H9 (cell line): ENCODE data around the gene TBC1D3B. TPM values are rescaled to one million over a fixed set of nuclear protein-coding genes. Genes with fewer than 3 reads are reported as not detected.
"Not testable (repeated sequence)": the region's sequence is repeated elsewhere in the genome, so short reads cannot be mapped to it uniquely, and the experiment has no call there.

Source experiments
- DNase-seq: peaks from one replicate; pipeline ENCODE4 v3.0.0-alpha.2; 2017
- H2AFZ ChIP-seq: one replicate; pipeline ENCODE4 v1.6.1; 2013; ENCODE audit warnings: mild to moderate bottlenecking, low read length, control low read depth, moderate library complexity
- H2AK5ac ChIP-seq: 2 replicates; pipeline ENCODE4 v1.6.1; 2013; ENCODE audit warnings: low read length, control low read depth, mixed read lengths; ENCODE audit not compliant: insufficient read length
- H2BK120ac ChIP-seq: one replicate; pipeline ENCODE4 v1.6.1; 2013; ENCODE audit warnings: low read depth, mild to moderate bottlenecking, low read length, control low read depth, inconsistent platforms; ENCODE audit not compliant: poor library complexity, severe bottlenecking
- H2BK12ac ChIP-seq: 2 replicates; pipeline ENCODE4 v1.6.1; 2013; ENCODE audit warnings: low read length, control low read depth, mixed read lengths, low read depth; ENCODE audit not compliant: insufficient read length
- H2BK15ac ChIP-seq: 2 replicates; pipeline ENCODE4 v1.6.1; 2013; ENCODE audit warnings: low read depth, low read length, control low read depth
- H2BK20ac ChIP-seq: one replicate; pipeline ENCODE4 v1.6.1; 2013; ENCODE audit warnings: low read depth, mild to moderate bottlenecking, low read length, control low read depth, inconsistent platforms; ENCODE audit not compliant: poor library complexity, severe bottlenecking
- H2BK5ac ChIP-seq: 2 replicates; pipeline ENCODE4 v1.6.1; 2013; ENCODE audit warnings: low read length, control low read depth, mixed read lengths; ENCODE audit not compliant: insufficient read length
- H3K14ac ChIP-seq: 2 replicates; pipeline ENCODE4 v1.6.1; 2013; ENCODE audit warnings: low read length, control low read depth; ENCODE audit not compliant: insufficient read depth
- H3K18ac ChIP-seq: 2 replicates; pipeline ENCODE4 v1.6.1; 2013; ENCODE audit warnings: low read depth, mild to moderate bottlenecking, mixed read lengths, low read length, control low read depth; ENCODE audit not compliant: insufficient read length
- H3K23ac ChIP-seq: 2 replicates; pipeline ENCODE4 v1.6.1; 2013; ENCODE audit warnings: low read length, control low read depth, mixed read lengths, low read depth; ENCODE audit not compliant: insufficient read length
- H3K23me2 ChIP-seq: 2 replicates; pipeline ENCODE4 v1.6.1; 2013; ENCODE audit warnings: low read depth, mild to moderate bottlenecking, mixed read lengths, low read length, control low read depth; ENCODE audit not compliant: insufficient read length, poor library complexity, severe bottlenecking
- H3K27ac ChIP-seq: 2 replicates; pipeline ENCODE4 v1.5.1; 2013; ENCODE audit warnings: low read length, control low read depth, mixed read lengths, low read depth; ENCODE audit not compliant: insufficient read length
- H3K27me3 ChIP-seq: 2 replicates; pipeline ENCODE4 v1.6.1; 2013; ENCODE audit warnings: low read length, control low read depth, inconsistent platforms; ENCODE audit not compliant: insufficient read depth
- H3K4ac ChIP-seq: 2 replicates; pipeline ENCODE4 v1.6.1; 2013; ENCODE audit warnings: low read depth, mild to moderate bottlenecking, control low read depth, inconsistent platforms, low read length, moderate library complexity
- H3K4me1 ChIP-seq: 2 replicates; pipeline ENCODE4 v1.6.1; 2013; ENCODE audit warnings: low read length, control low read depth, inconsistent platforms; ENCODE audit not compliant: insufficient read depth
- H3K4me2 ChIP-seq: 2 replicates; pipeline ENCODE4 v1.6.1; 2013; ENCODE audit warnings: low read length, control low read depth, mixed read lengths; ENCODE audit not compliant: insufficient read length, insufficient read depth
- H3K56ac ChIP-seq: 2 replicates; pipeline ENCODE4 v1.6.1; 2013; ENCODE audit warnings: low read depth, mild to moderate bottlenecking, mixed read lengths, low read length, control low read depth; ENCODE audit not compliant: insufficient read length
- H3K79me1 ChIP-seq: 2 replicates; pipeline ENCODE4 v1.6.1; 2013; ENCODE audit warnings: low read depth, mild to moderate bottlenecking, moderate library complexity, low read length, control low read depth, inconsistent platforms; ENCODE audit not compliant: insufficient read depth, poor library complexity, severe bottlenecking
- H3K79me2 ChIP-seq: 2 replicates; pipeline ENCODE4 v1.6.1; 2013; ENCODE audit warnings: low read length, control low read depth, inconsistent platforms; ENCODE audit not compliant: insufficient read depth
- H3K9ac ChIP-seq: 2 replicates; pipeline ENCODE4 v1.6.1; 2013; ENCODE audit warnings: low read length, control low read depth, mixed read lengths; ENCODE audit not compliant: insufficient read length; ENCODE audit errors: extremely low read depth
- H3K9me3 ChIP-seq: one replicate; pipeline ENCODE4 v1.6.1; 2013; ENCODE audit warnings: low read depth, low read length, inconsistent platforms; ENCODE audit not compliant: control insufficient read depth
- H3T11ph ChIP-seq: one replicate; pipeline ENCODE4 v1.6.1; 2013; ENCODE audit warnings: mild to moderate bottlenecking, low read length, control low read depth, inconsistent platforms
- H4K20me1 ChIP-seq: one replicate; pipeline ENCODE4 v1.6.1; 2013; ENCODE audit not compliant: control insufficient read depth, insufficient read length, insufficient read depth
- H4K5ac ChIP-seq: 2 replicates; pipeline ENCODE4 v1.6.1; 2013; ENCODE audit warnings: low read depth, mild to moderate bottlenecking, mixed read lengths, low read length, control low read depth; ENCODE audit not compliant: insufficient read length
- H4K8ac ChIP-seq: replicated peaks from 2 replicates; pipeline ENCODE4 v1.6.1; 2013; ENCODE audit warnings: low read length, control low read depth, mixed read lengths, low read depth; ENCODE audit not compliant: insufficient read length
- H4K91ac ChIP-seq: 2 replicates; pipeline ENCODE4 v1.6.1; 2013; ENCODE audit warnings: low read depth, mild to moderate bottlenecking, moderate library complexity, mixed read lengths, low read length, control low read depth; ENCODE audit not compliant: insufficient read length
- H3K27ac Mint-ChIP-seq, 3 experiments: 2 replicates in 2 of 3; 3 replicates in 1 of 3; pipeline ENCODE4 v1.8.0; 2020 to 2021; ENCODE audit warnings: mixed read lengths in 3 of 3, mild to moderate bottlenecking in 1 of 3, moderate library complexity in 1 of 3
- H3K27me3 Mint-ChIP-seq: 2 replicates; pipeline ENCODE4 v1.8.0; 2021; ENCODE audit warnings: low read depth, mild to moderate bottlenecking, moderate library complexity, mixed read lengths
- H3K36me3 Mint-ChIP-seq, 3 experiments: 2 replicates in 2 of 3; 3 replicates in 1 of 3; pipeline ENCODE4 v1.8.0; 2020 to 2021; ENCODE audit warnings: low read depth in 3 of 3, mixed read lengths in 3 of 3; ENCODE audit not compliant: insufficient read depth in 1 of 3
- H3K4me1 Mint-ChIP-seq, 2 experiments: 2 replicates each; pipeline ENCODE4 v1.8.0; 2020; ENCODE audit warnings: mixed read lengths in 2 of 2
- H3K4me3 Mint-ChIP-seq, 2 experiments: 2 replicates in 1 of 2; 3 replicates in 1 of 2; pipeline ENCODE4 v1.8.0; 2020 to 2021; ENCODE audit warnings: mild to moderate bottlenecking in 2 of 2, mixed read lengths in 2 of 2, moderate library complexity in 1 of 2
- H3K9me3 Mint-ChIP-seq, 2 experiments: 2 replicates in 1 of 2; 3 replicates in 1 of 2; pipeline ENCODE4 v1.8.0; 2020; ENCODE audit warnings: mild to moderate bottlenecking in 2 of 2, mixed read lengths in 2 of 2, moderate library complexity in 1 of 2
- WGBS: extraction: QIAGEN DNeasy Blood & Tissue Kit; methylation state at CpG from one replicate; pipeline ENCODE4 v1.1.7; 2013; ENCODE audit warnings: missing lambda C conversion rate, low lambda C conversion rate, mixed read lengths; ENCODE audit not compliant: insufficient read length; ENCODE audit errors: extremely low coverage; 5-methylcytosine and 5-hydroxymethylcytosine counted together
- total RNA-seq: library from RNA; stranded (reverse); gene quantifications from 2 replicates; pipeline ENCODE4 v1.2.1, GENCODE V29; 2021

The TBC1D3B gene
- total RNA-seq, 1 experiment from 2014 or later: 8.8 TPM

- not testable (repeated sequence) for H3K79me1 ChIP-seq
These were observed 24.7 kb upstream of the TBC1D3B start for GRCh38 chr17:36201102-36201501.

More at GRCh38 chr17:36201102-36201501, 24.7 kb upstream of the TBC1D3B start:
- not testable (repeated sequence) for DNase-seq, H3K4me2 ChIP-seq, H2BK120ac ChIP-seq, H3K18ac ChIP-seq, H3K9me3 ChIP-seq, H3K4me3 Mint-ChIP-seq, H3K4ac ChIP-seq, H4K20me1 ChIP-seq, H4K8ac ChIP-seq, H3K14ac ChIP-seq, H3K23ac ChIP-seq, H2BK20ac ChIP-seq, H3K9ac ChIP-seq, H3K4me1 ChIP-seq, H3K27ac ChIP-seq, H3K27me3 Mint-ChIP-seq, H3K79me2 ChIP-seq, H2BK15ac ChIP-seq, H3K27me3 ChIP-seq, H3K27ac Mint-ChIP-seq, H3K23me2 ChIP-seq, H4K91ac ChIP-seq, H3T11ph ChIP-seq, H4K5ac ChIP-seq, H2BK12ac ChIP-seq, H2AK5ac ChIP-seq, H3K56ac ChIP-seq, H2AFZ ChIP-seq, H3K9me3 Mint-ChIP-seq, H2BK5ac ChIP-seq, H3K36me3 Mint-ChIP-seq
- H3K4me1 Mint-ChIP-seq: peaks cover 10 to 13% of the 10 kb centered on the region in 2 experiments
- no CpG with 5 or more reads among the region's 4 CpGs for WGBS
